Measurements from ENCODE around the gene SPATA46.

The SPATA46 gene

GRCh38 chr1:162390396-162391185 is 13.9 kb upstream of the SPATA46 start:
- no peak for DNase-seq (ENCODE audit: low read depth in 2 of 2)

- no peak for DNase-seq (ENCODE audit: low read depth in 2 of 2)
Observed at GRCh38 chr1:162389971-162390370, 13.3 kb upstream of the SPATA46 start.

GRCh38 chr1:162389021-162389818 is 12.6 kb upstream of the SPATA46 start:
- no peak for DNase-seq (ENCODE audit: low read depth in 2 of 2)

- DNase-seq (ENCODE audit: low read depth in 2 of 2): no peak
Observed at GRCh38 chr1:162388615-162389014, 12.0 kb upstream of the SPATA46 start.

- no peak for DNase-seq (ENCODE audit: low read depth in 2 of 2)
Observed at GRCh38 chr1:162388083-162388594, 11.5 kb upstream of the SPATA46 start.

- DNase-seq (ENCODE audit: low read depth in 2 of 2): no peak
Observed at GRCh38 chr1:162387226-162388082, 10.8 kb upstream of the SPATA46 start.

DNA sequence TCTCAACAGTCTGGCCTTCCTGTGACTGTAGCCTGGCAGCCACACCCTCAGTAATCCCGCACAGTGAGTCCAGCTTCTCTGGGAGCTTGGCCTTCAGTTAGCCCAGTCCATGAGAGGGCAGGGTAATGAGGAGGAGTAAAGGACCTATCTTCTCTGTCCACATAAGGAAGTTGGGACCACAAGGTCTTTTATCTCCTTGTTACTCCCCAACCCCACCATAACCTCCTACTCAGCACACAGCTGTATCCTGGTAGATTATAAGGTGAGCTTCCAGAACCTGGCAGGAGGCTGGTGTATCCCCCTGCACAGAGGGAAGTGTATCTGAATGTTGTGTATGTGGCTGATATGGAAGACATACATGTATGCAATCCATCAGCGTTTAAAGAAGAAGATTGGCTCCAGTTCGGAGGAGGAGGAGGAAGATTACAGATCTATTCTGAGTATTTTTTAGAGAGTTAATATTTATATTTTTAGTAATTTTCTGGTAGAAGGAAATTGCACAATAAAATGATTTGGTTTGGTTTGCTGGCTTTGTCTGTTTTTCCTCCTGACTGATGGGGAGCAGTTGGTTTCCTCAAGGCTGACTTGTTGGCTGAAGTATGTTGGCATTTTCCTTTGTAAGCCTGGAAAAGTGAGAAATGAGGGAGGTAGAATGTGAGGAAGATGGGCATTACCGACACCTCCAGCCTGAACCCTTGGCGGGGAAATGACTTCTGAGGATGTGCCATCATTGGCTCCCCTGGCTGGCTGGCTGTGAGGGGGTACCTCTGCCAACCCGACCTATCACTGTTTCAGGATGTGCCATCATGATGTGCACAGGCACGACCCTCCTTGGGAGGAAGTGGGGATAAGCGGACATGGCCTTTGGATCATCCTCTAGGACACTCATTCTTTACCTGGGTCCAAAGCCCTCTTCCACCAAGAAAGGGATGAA is 9.9 kb upstream of the SPATA46 start:
- no peak for DNase-seq (ENCODE audit: low read depth in 2 of 2)

DNA sequence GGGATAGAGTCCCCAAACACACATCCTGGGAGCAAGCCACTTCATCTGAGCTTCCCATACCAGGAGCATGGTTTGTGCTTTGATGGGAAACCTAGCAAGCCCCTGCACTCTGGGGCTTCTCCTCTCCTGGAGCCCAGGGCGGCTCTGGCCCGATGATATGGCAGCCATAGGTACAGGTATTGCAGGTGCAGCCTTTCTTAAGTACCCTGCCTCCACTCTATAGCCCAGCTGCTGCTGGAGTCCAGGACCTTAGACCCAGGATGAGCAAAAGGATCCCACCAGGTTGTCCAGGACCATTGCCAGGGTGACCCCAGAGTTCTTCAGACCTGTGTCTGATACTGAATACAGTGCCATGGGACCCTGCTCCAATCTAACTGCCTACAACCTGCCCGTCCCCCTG is 9.0 kb upstream of the SPATA46 start:
- no peak for DNase-seq (ENCODE audit: low read depth in 2 of 2)

- DNase-seq (ENCODE audit: low read depth in 2 of 2): no peak
Observed at GRCh38 chr1:162385280-162385623, 8.6 kb upstream of the SPATA46 start.

GRCh38 chr1:162384601-162385279 is 8.1 kb upstream of the SPATA46 start:
- DNase-seq (ENCODE audit: low read depth in 2 of 2): no peak

GRCh38 chr1:162384116-162384515 is 7.5 kb upstream of the SPATA46 start:
- DNase-seq (ENCODE audit: low read depth in 2 of 2): no peak

- no peak for DNase-seq (ENCODE audit: low read depth in 2 of 2)
Observed at GRCh38 chr1:162383516-162383915, 6.9 kb upstream of the SPATA46 start.

GRCh38 chr1:162383091-162383490 is 6.4 kb upstream of the SPATA46 start:
- DNase-seq (ENCODE audit: low read depth in 2 of 2): no peak

DNA sequence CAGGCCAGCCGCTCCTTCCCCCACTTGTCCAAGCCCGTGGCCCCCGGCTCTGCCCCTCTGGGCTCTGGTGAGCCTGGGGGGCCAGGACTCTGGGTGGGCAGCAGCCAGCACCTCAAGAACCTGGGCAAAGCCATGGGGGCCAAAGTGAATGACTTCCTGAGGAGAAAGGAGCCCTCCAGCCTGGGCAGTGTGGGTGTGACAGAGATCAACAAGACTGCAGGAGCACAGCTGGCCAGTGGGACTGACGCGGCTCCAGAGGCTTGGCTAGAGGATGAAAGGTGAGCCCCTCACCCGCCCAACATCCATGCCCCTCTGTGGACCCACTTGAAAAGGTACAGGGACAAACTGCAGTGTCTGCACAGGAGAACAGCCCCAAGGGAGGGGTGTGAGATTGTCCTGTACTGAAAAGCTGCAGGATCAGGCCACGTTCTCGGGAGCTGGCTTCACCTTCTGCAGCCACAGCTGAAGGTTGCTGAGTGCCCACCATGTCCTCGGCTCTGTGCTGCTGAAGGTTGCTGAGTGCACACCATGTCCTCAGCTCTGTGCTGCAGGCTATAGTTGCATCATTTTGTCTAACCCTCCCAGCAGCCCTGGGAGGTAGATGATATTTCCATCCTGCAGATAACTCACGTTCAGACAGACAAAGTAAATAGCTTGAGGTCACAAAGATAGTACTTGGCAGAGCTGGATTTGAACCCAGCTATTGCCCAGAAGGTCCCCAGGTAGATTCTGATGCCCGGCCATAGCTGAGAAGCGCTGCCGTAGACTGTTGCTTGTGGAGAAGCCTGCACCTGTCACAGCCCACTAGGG is 5.5 kb upstream of the SPATA46 start:
- no peak for DNase-seq (ENCODE audit: low read depth in 2 of 2)

GRCh38 chr1:162381383-162381782 is 4.7 kb upstream of the SPATA46 start, which contains the start of gene C1orf226:
C1orf226 (plus strand) TSS chr1:162381728; CDS start chr1:162381902, 174 bp downstream.
- no peak for DNase-seq (ENCODE audit: low read depth in 2 of 2)

DNA sequence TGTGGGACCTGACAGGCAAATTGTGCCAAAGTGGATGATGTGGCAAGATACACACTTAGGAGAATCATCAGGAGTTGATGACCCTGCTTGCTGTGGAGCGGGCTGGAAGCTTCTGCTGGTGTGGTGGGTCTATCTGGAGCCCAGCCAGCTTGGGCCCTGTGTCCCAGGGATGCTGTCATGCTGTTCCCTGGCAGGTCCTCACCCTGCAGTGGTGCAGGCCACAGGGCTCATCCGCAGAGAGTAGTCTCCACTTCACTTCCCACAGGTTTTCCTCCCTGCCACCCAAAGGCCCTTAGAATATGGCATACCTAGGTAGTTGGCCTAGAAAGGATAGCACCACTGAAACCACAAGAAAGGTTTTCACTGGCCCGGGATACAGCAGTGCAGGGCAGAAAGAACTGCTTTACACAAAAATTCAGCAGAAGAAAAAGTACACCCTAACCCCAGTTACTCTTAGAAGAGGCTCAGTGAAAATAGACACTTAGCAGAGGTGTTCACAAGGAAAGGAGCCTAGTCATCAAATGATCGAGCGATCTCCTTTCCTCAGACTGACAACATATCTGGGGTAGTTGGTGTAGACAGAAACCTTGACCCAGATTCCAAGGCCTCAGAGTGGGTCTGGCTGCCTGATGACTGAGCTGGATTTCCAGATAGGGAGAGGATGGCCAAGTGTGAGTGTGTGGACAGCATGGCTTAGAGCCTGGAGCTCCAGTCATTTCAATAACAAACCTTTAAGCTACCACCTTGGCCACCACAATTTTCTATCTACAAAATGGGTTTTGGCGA is 3.6 kb upstream of the SPATA46 start:
- DNase-seq (ENCODE audit: low read depth in 2 of 2): no peak

DNA sequence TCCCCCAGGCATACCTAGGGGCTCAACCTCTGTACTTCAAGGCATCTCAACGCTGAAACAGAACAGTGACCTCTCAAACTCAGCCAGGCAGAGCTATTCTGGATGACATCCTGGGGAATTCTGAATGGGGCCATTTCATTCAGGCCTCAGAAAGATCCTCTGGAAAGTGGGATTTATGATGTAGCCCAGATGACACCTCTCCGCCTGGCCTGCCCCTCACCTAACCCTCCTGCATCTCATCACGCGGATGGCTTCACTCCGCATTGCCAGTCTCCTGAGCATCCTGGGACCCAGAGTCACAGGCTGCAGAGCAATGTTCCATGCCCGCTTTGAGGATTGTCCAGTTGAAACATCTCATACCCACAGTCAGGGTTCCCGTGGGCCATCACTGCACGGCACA is 1.2 kb downstream of the SPATA46 start:
- DNase-seq (ENCODE audit: low read depth in 2 of 2): no peak

- DNase-seq (ENCODE audit: low read depth in 2 of 2): no peak
Observed at GRCh38 chr1:162374406-162374805, 2.2 kb downstream of the SPATA46 start.

Data from stimulated activated CD8-positive, alpha-beta memory T cell treated with anti-CD3 and anti-CD28 coated beads, Interleukin-15, amount 100 ng/mL, for 48 hours (primary cell).